K562 (cell line): ENCODE measurements around the gene GAS2L2. TPM values are rescaled to one million over a fixed set of nuclear protein-coding genes. Genes with fewer than 3 reads are reported as not detected.
A peak's percentile ranks its signal among the peaks of the same experiment; 100 is the strongest.

ENCODE experiments used
- ATAC-seq: fragments of 200-7000 bp; cut with Tn5 transposase; 3 replicates; pipeline ENCODE4 v1.9.1; 2020; ENCODE audit warnings: moderate library complexity
- BruUV-seq: library from RNA; stranded (reverse); fragments of 400-500 nt; replicated peaks from 2 replicates; lab custom pipeline; 2021; lab: Mats Ljungman, UMichigan
- CTCF ChIA-PET: fragments of 300-600 bp; formaldehyde crosslinking; extraction: SDS; loops from one replicate; lab custom pipeline; 2021; ENCODE audit warnings: low intra/inter-chr PET ratio; lab: Yijun Ruan, JAX
- POLR2A ChIA-PET: fragments of 300-600, 350-650 bp; sonication (Branson Sonifier 250); formaldehyde crosslinking; extraction: SDS; loops from one replicate; lab custom pipeline; 2021; ENCODE audit warnings: antibody characterized with exemption, inconsistent platforms; lab: Yijun Ruan, JAX
- DNase-seq, 4 experiments: peaks; one replicate each; pipeline versions ENCODE4 v3.0.0 to v3.0.0-alpha.2; 2011 to 2018; ENCODE audit warnings: low spot score in 3 of 4, mixed read lengths in 3 of 4; ENCODE audit errors: extremely low read depth in 1 of 4
- FAIRE-seq: peaks from 2 replicates; lab custom pipeline; 2011; peaks lifted over from hg19 to GRCh38; lab: Jason Lieb, UNC
- H2AFZ ChIP-seq: 2 replicates; pipeline ENCODE4 v1.6.0; 2011; ENCODE audit warnings: low read depth, low read length, control low read depth, inconsistent platforms
- H3K27ac ChIP-seq: fragments of 200-600 bp; 3 replicates; pipeline ENCODE4 v1.8.0; 2011; ENCODE audit warnings: low read depth, mild to moderate bottlenecking, control low read depth, inconsistent platforms, low read length, moderate library complexity, mixed read lengths; ENCODE audit errors: extremely low read depth
- H3K27me3 ChIP-seq, 2 experiments: fragments of 300-600 bp in 1 of 2; 2 replicates in 1 of 2; 3 replicates in 1 of 2; pipeline versions ENCODE4 v1.6.0 to v1.8.0; 2011; ENCODE audit warnings: inconsistent platforms in 2 of 2, low read length in 2 of 2, mild to moderate bottlenecking in 1 of 2, mixed read lengths in 1 of 2, moderate library complexity in 1 of 2; ENCODE audit not compliant: control insufficient read depth in 2 of 2, insufficient read depth in 2 of 2
- H3K36me3 ChIP-seq: fragments of 300-600 bp; 3 replicates; pipeline ENCODE4 v1.8.0; 2011; ENCODE audit warnings: mild to moderate bottlenecking, low read length, inconsistent platforms; ENCODE audit not compliant: control insufficient read depth, insufficient read depth
- H3K4me1 ChIP-seq, 2 experiments: fragments of 200-600 bp in 1 of 2; replicated peaks in 1 of 2; 2 replicates in 1 of 2; 3 replicates in 1 of 2; pipeline versions ENCODE4 v1.5.1 to v1.8.0; 2011; ENCODE audit warnings: inconsistent platforms in 2 of 2, low read length in 2 of 2, mild to moderate bottlenecking in 1 of 2, mixed read lengths in 1 of 2, moderate library complexity in 1 of 2; ENCODE audit not compliant: control insufficient read depth in 2 of 2, insufficient read depth in 2 of 2
- H3K4me2 ChIP-seq: 2 replicates; pipeline ENCODE4 v1.6.1; 2011; ENCODE audit warnings: low read length, control low read depth, inconsistent platforms, mixed read lengths; ENCODE audit not compliant: insufficient read depth
- H3K4me3 ChIP-seq: fragments of 200-600 bp; sonication (generic), shearing (Covaris generic); 2 replicates; pipeline ENCODE4 v1.5.1; 2016; ENCODE audit warnings: control low read depth, inconsistent platforms
- H3K79me2 ChIP-seq: fragments of 200-600 bp; 3 replicates; pipeline ENCODE4 v1.8.0; 2011; ENCODE audit warnings: low read length, inconsistent platforms; ENCODE audit not compliant: control insufficient read depth, insufficient read depth
- H3K9ac ChIP-seq, 2 experiments: 2 replicates each; pipeline versions ENCODE4 v1.6.0 to v1.6.1; 2011; ENCODE audit warnings: low read depth in 2 of 2, low read length in 2 of 2, control low read depth in 1 of 2, inconsistent platforms in 1 of 2, mild to moderate bottlenecking in 1 of 2, mixed read lengths in 1 of 2; ENCODE audit not compliant: insufficient read depth in 1 of 2
- H3K9me1 ChIP-seq: one replicate; pipeline ENCODE4 v1.6.0; 2011; ENCODE audit warnings: inconsistent platforms, mild to moderate bottlenecking, low read length, moderate library complexity; ENCODE audit not compliant: control insufficient read depth, insufficient read depth
- H3K9me3 ChIP-seq: replicated peaks from 2 replicates; pipeline ENCODE4 v1.5.1; 2011; ENCODE audit warnings: low read depth, low read length, inconsistent platforms; ENCODE audit not compliant: control insufficient read depth, insufficient read depth
- H4K20me1 ChIP-seq: replicated peaks from 2 replicates; pipeline ENCODE4 v1.6.1; 2011; ENCODE audit warnings: low read length, inconsistent platforms, mixed read lengths; ENCODE audit not compliant: control insufficient read depth, insufficient read depth
- HINFP ChIP-seq: fragments of 450-650 bp; conservative IDR thresholded peaks from 2 replicates; pipeline ENCODE4 v1.6.1; 2016; ENCODE audit warnings: missing genetic modification characterization, low read depth, mild to moderate bottlenecking, control low read depth, missing compliant biosample characterization
- MYBL2 ChIP-seq, 2 experiments: fragments of 450-650 bp in 1 of 2; sonication (generic) in 1 of 2; formaldehyde crosslinking in 1 of 2; IDR thresholded peaks; 2 replicates each; pipeline versions ENCODE4 v1.6.1 to v1.8.1; 2017 to 2022; ENCODE audit warnings: borderline replicate concordance in 1 of 2, inconsistent platforms in 1 of 2, low read depth in 1 of 2, mild to moderate bottlenecking in 1 of 2, missing genetic modification reagents in 1 of 2, moderate library complexity in 1 of 2
- ZNF395 ChIP-seq: fragments of 200-800 bp; sonication (Bioruptor generic); IDR thresholded peaks from 2 replicates; pipeline ENCODE4 v1.6.1; 2017; ENCODE audit warnings: missing genetic modification characterization, missing compliant biosample characterization
- WGBS: fragments of 100-300 bp; shearing (Covaris generic); methylation state at CpG from one replicate; pipeline ENCODE4 v1.1.6; 2016; ENCODE audit warnings: low coverage, mixed read lengths; ENCODE audit not compliant: insufficient coverage; ENCODE audit errors: missing lambda C conversion rate; 5-methylcytosine and 5-hydroxymethylcytosine counted together
- in situ Hi-C: fragments of 300-500 bp; cut with MboI; formaldehyde crosslinking; loops from 4 replicates; pipeline ENCODE4 v1.15.0; 2018; ENCODE audit warnings: inconsistent platforms, mixed read lengths
- intact Hi-C: fragments of 100-400 bp; cut with micrococcal nuclease; formaldehyde crosslinking; loops from 2 replicates; pipeline ENCODE4 v1.14.2; 2022
- polyA plus RNA-seq, 8 experiments: library from polyadenylated mRNA; depleted of rRNA in 4 of 8; stranded (reverse) in 5 of 8; unstranded in 3 of 8; fragments of >200 nt; fragmentation: Nextera tagmentation in 2 of 8; fragmentation: Illumina TruSeq in 1 of 8; extraction: Ambion mirVana in 2 of 8; extraction: Trizol in 1 of 8; gene quantifications; 2 replicates each; pipeline versions ENCODE4 v1.2.1 to v1.2.3, GENCODE V29; 2011 to 2014; ENCODE audit warnings: inconsistent platforms in 1 of 8, missing spikeins in 1 of 8
- total RNA-seq, 7 experiments: library from RNA; depleted of rRNA in 6 of 7; stranded (reverse); fragments of >200 nt in 6 of 7; fragmentation: Illumina TruSeq in 2 of 7; extraction: Trizol in 2 of 7; gene quantifications; 2 replicates each; pipeline versions ENCODE4 v1.2.1 to v1.2.3, GENCODE V29; 2011 to 2021; ENCODE audit warnings: low replicate concordance in 1 of 7
- TF ChIP-seq, protein P1 (sequence below), 2 experiments: IDR thresholded peaks; 2 replicates each; pipeline ENCODE4 v1.6.1; 2011; ENCODE audit warnings: borderline replicate concordance in 1 of 2, control low read depth in 1 of 2, low read depth in 1 of 2, low read length in 1 of 2, mild to moderate bottlenecking in 1 of 2, mixed read lengths in 1 of 2, moderate library complexity in 1 of 2; ENCODE audit not compliant: insufficient read depth in 1 of 2, insufficient read length in 1 of 2, poor library complexity in 1 of 2, severe bottlenecking in 1 of 2; ENCODE audit errors: extremely low read depth in 1 of 2

The GAS2L2 gene
- total and polyA plus RNA-seq, 9 of the 15 experiments (the other 6 are each of a cell fraction or from before 2014, with no cell fraction given), result not detected

DNA sequence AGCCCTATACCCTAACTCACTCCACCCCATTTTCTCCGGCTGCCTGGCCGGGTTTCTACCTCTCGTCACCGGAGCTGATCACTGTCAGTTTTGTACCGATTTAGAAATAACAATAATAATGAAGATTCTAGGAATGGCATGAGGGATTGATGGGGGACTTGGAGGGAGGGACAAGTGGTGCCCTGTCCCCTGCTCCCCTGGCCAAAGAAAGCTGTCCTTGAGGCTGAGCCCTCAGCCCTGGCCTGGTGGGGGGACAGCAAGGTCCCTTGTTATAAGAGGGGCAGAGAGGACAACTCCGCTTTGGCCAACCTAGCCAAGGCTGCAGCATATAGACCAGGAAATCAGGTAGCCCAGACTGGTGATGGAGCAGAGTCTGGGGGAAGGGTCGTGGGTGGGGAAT, 10.5 kb downstream of the GAS2L2 start (continued):
- TF ChIP-seq ZNF395 (CRISPR knock-in tag) (no peak), HINFP (tag) (no peak)

- peak in 3 of 4 experiments; percentile 36 to 79 (median 73) for DNase-seq
- WGBS, result 22% methylated on average over 61 of the region's 73 CpGs
- TF ChIP-seq, protein P1, sequence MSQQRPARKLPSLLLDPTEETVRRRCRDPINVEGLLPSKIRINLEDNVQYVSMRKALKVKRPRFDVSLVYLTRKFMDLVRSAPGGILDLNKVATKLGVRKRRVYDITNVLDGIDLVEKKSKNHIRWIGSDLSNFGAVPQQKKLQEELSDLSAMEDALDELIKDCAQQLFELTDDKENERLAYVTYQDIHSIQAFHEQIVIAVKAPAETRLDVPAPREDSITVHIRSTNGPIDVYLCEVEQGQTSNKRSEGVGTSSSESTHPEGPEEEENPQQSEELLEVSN (IDR thresholded peaks at IDR 0.05; ENCODE audit: borderline replicate concordance in 1 of 2, extremely low read depth in 1 of 2, insufficient read depth in 1 of 2, insufficient read length in 1 of 2, low read depth in 1 of 2, low read length in 1 of 2, poor library complexity in 1 of 2, severe bottlenecking in 1 of 2), result peak; percentile 89 to 95
- TF ChIP-seq MYBL2 (IDR thresholded peaks at IDR 0.05; ENCODE audit: low read depth), result no peak
- TF ChIP-seq MYBL2 (CRISPR knock-in tag; IDR thresholded peaks at IDR 0.05; ENCODE audit: borderline replicate concordance), result no peak
Observed at GRCh38 chr17:35740997-35741931, 11.8 kb downstream of the GAS2L2 start.

More at GRCh38 chr17:35740997-35741931, 11.8 kb downstream of the GAS2L2 start:
- Histone ChIP-seq H3K36me3 (no peaks in the 10 kb centered on the region), H3K79me2 (no peaks in the 10 kb centered on the region), H3K9me3 (no peaks in the 10 kb centered on the region), H3K4me3 (no peak overlapping the region), H4K20me1 (peaks cover 7% of the 10 kb centered on the region), H3K27ac (no peak overlapping the region), H3K9ac (peak overlapping the region in 1 of 2 experiments; percentile 74; a peak in 2 of 4 replicates), H3K4me2 (0 out of 2 replicates have a peak overlapping the region, but pooled peaks have one; percentile 11), H3K27me3 (peaks cover 25 to 69% of the 10 kb centered on the region in 2 experiments), H2AFZ (no peak overlapping the region), H3K9me1 (peaks cover 4% of the 10 kb centered on the region), H3K4me1 (peaks cover 0 to 12% of the 10 kb centered on the region in 2 experiments; a peak in 2 of 5 replicates)
- ChIA-PET CTCF (no interaction called here), POLR2A (no interaction called here)
- ATAC-seq, result peak; percentile 75
- intact Hi-C loops (no loop called here), in situ Hi-C loops (loop anchor here (10.0 to 25.0 kb wide), 2 partner anchors 596 to 1304 kb away; partner anchors contain the start of genes NLE1 and UNC45B)
- FAIRE-seq, result no peak
- no TSS peak for BruUV-seq
